Colonic mucosa (tissue), 4 donors: Measurements from ENCODE around the gene PGC. TPM values are rescaled to one million over a fixed set of nuclear protein-coding genes. Genes with fewer than 3 reads are reported as not detected.
A peak's percentile ranks its signal among the peaks of the same experiment; 100 is the strongest.

ENCODE experiments used
- DNase-seq: peaks from one replicate; pipeline ENCODE4 v3.0.0-alpha.2; 2020
- H3K27ac ChIP-seq: fragments of 200-600 bp; one replicate; pipeline ENCODE4 v1.8.0; 2021
- H3K27me3 ChIP-seq: fragments of 200-600 bp; one replicate; pipeline ENCODE4 v1.8.0; 2021
- H3K36me3 ChIP-seq: fragments of 200-600 bp; one replicate; pipeline ENCODE4 v1.8.0; 2021
- H3K4me1 ChIP-seq: fragments of 200-600 bp; one replicate; pipeline ENCODE4 v1.8.0; 2021; ENCODE audit warnings: mild to moderate bottlenecking
- H3K4me3 ChIP-seq: fragments of 200-600 bp; one replicate; pipeline ENCODE4 v1.8.0; 2021
- H3K9ac ChIP-seq, 2 donors: one replicate each; pipeline ENCODE4 v1.7.0; 2013; ENCODE audit warnings: control low read depth in 2 of 2, low read depth in 2 of 2, low read length in 2 of 2
- H3K9me3 ChIP-seq: fragments of 200-600 bp; one replicate; pipeline ENCODE4 v1.8.0; 2021
- intact Hi-C: fragments of 100-400 bp; cut with DNase I; formaldehyde crosslinking; loops from one replicate; pipeline ENCODE4 v1.14.1; 2022
- total RNA-seq, 2 donors: library from RNA; stranded (reverse); fragmentation: NEBNext Ultra II Directional in 1 of 2; extraction: Animal tissue kit (Norgen Biotek cat#: 25700) in 1 of 2; gene quantifications; one replicate each; pipeline ENCODE4 v1.2.1, GENCODE V29; 2021
- TF ChIP-seq, protein P1 (sequence below): fragments of 200-600 bp; IDR thresholded peaks from one replicate; pipeline ENCODE4 v1.8.0; 2022; ENCODE audit warnings: antibody characterized with exemption, mild to moderate bottlenecking
- donor health status: healthy.
- donor health status: DM: no; HTN: no; CAD: no.
- donor health status: DM: no; HTN: no; CAD: no.

The PGC gene
- total RNA-seq, 2 donors from 2014 or later: 1.7 TPM; not detected in 1

DNA sequence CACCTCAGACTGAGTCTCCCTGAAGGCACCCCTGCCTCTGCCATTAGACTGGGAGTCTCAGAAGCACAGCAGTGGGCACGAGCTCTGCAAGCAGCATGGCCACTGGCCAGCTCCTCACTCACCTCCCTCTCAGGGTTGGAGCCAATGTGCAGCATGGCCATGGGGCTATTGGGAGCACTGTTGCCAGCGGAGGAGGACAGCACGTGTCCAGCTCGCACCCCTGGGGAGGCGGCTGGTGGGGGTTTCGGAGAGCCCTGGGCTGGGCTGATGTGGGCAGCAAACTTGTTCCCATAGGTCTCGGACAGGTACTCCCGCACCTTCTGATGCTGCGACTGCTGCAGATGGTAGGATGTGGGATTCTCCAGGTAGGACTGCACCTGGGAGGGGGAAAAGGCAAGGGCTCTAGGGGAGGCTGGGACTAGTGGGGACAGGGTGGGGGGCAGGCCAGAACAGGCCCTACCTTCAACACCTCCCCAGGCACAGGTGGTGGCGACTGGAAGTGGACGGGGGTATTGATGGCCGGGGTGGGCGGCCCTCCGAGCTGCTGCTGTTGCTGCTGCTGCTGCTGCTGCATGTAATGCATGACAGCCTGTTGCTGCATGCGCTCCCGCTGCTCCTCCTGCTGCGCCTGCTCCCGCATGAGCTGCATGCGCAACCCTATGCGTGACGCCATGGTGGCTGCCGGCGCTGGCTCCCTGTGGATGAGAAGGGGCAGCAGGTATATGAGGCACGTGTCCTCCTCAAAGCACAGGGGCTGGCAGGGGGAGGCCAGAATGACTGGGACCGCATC is 56.5 kb downstream of the PGC start:
- intact Hi-C loops: no loop called here

DNA sequence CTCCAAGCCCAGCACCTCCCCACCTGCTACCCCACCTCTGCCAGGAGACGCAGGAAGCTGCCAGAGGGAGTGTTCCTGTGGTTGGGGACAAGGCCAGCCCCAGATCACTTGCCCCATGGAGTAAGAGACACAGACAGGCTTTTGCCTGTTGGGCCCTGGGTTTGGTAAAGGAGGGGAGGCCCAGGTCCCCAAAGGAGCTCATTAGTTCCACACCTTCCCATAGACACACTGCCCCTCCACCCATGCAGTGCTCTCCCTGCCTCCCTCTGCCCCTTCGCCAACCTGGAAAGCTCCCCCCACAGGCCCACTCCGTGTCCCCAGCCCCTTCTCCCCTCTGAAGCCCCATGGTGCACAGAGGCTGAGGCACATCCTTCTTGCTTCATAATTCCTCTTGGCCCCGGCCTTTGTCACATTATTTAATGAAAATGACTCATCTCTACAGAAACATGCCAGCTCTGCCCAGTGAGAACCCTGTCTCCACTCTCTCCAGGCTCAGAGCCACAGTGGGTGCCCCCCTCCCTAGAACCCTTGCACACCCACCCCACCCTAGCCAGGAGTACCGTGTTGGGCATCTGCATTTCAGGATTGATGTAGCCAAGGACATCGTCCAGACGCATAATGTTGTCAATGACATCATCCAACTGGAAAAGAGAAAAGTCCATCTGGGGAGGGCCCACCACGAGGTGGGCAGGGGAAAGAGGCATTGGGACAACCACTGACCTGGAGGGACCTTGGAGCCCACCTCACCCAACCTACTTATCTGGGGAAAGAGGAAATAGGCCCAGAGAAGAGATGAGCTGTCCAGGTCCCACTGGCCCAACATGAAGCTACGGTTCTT is 57.8 kb downstream of the PGC start:
- intact Hi-C loops: no loop called here
- Histone ChIP-seq H3K9ac (no peak overlapping the region), H3K27ac (no peak overlapping the region), H3K36me3 (no peaks in the 10 kb centered on the region), H3K4me1 (no peaks in the 10 kb centered on the region), H3K9me3 (no peaks in the 10 kb centered on the region), H3K4me3 (no peak overlapping the region), H3K27me3 (no peaks in the 10 kb centered on the region)
- no peak for DNase-seq
- TF ChIP-seq, protein P1, sequence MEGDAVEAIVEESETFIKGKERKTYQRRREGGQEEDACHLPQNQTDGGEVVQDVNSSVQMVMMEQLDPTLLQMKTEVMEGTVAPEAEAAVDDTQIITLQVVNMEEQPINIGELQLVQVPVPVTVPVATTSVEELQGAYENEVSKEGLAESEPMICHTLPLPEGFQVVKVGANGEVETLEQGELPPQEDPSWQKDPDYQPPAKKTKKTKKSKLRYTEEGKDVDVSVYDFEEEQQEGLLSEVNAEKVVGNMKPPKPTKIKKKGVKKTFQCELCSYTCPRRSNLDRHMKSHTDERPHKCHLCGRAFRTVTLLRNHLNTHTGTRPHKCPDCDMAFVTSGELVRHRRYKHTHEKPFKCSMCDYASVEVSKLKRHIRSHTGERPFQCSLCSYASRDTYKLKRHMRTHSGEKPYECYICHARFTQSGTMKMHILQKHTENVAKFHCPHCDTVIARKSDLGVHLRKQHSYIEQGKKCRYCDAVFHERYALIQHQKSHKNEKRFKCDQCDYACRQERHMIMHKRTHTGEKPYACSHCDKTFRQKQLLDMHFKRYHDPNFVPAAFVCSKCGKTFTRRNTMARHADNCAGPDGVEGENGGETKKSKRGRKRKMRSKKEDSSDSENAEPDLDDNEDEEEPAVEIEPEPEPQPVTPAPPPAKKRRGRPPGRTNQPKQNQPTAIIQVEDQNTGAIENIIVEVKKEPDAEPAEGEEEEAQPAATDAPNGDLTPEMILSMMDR: no peak

More for the DNA sequence above, 56.5 kb downstream of the PGC start:
- TF ChIP-seq, protein P1: no peak
- Histone ChIP-seq H3K9ac (no peak overlapping the region), H3K36me3 (no peaks in the 10 kb centered on the region), H3K9me3 (no peaks in the 10 kb centered on the region), H3K4me3 (no peak overlapping the region), H3K27ac (no peak overlapping the region), H3K27me3 (no peaks in the 10 kb centered on the region), H3K4me1 (no peaks in the 10 kb centered on the region)
- DNase-seq: no peak

DNA sequence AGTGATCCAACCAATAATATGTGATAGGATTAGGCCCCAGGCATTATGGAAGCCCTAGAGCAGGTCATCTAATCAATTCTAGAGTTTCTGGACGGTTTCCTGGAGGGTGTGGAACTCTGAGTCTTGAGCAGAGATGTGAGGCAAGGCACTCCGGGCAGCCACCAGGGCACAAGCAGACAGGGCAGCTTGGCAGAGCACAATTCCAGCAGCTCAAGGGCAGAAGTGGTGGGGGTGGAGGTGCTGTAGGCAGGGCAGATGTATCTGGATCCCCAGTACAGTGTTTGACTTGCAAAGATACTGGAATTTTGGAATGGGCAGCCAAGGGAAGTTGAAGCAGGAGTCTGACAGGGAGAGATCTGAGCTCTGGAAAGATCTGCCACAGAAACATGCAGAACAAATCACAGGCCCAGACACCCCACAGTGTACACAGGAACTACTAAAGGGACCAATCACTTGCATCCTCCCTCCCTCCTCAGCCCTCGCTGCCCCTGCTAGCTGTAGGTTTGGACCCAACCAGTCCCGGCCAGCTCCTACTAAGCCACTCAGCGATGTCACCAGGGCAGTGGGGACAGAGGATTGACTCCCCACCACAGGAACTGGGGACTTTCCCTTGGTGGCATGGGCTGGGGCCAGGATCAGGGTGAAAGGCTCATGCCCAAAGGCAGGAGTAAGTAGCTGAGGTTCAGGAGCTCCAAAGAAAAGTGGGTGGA is 58.8 kb downstream of the PGC start:
- DNase-seq: no peak
- Histone ChIP-seq H3K4me3 (no peak overlapping the region), H3K9me3 (no peaks in the 10 kb centered on the region), H3K27me3 (no peaks in the 10 kb centered on the region), H3K36me3 (no peaks in the 10 kb centered on the region), H3K4me1 (no peaks in the 10 kb centered on the region), H3K27ac (no peak overlapping the region), H3K9ac (no peak overlapping the region)
- intact Hi-C loops: no loop called here
- TF ChIP-seq, protein P1: no peak

DNA sequence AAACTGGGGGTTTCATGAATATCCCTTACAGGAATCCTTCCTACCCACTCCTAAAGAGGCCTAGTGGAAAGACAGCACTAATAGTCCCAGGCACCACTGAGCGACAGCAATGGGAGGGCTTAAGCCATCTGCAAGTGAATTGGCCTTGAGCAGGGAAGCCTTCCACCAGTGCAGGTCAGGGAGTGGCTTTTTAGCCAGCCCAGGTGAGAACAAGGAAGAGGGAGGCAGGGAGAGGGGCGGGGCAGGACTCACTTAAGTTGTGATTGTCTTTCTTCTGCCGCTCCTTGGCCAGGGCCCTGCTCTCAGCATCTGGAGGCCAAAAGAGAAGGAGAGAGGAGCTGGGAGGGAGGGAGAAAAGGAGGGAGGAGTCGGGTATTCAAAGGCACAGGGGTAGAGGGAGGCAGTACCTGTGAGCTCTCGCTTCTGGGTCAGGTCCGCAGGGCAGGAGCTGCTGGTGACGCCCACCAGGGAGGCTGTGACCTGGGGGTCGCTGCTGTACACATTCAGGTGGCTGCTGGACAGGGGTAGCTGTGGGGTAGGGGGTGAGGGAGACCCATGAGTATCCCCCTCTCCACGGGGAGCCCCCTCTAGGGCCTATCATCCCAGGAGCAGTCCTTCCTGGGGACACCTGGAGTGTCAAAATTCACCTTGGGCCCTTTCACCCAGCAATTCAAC is 59.6 kb downstream of the PGC start:
- Histone ChIP-seq H3K4me1 (peaks cover 5% of the 10 kb centered on the region), H3K9ac (no peak overlapping the region), H3K9me3 (no peaks in the 10 kb centered on the region), H3K27ac (no peak overlapping the region), H3K36me3 (no peaks in the 10 kb centered on the region), H3K4me3 (no peak overlapping the region), H3K27me3 (no peaks in the 10 kb centered on the region)
- TF ChIP-seq, protein P1: no peak
- intact Hi-C loops: no loop called here
- peak; percentile 82 for DNase-seq

Other genes with a start within 250 kb of the PGC start
- 10 to 100 TPM; 33.6 to 50.4 TPM for gene FOXP4, start 201.0 kb downstream of the PGC start, total RNA-seq
- gene MDFI, start 108.9 kb downstream of the PGC start, total RNA-seq: 1 to 10 TPM; 1.1 to 1.9 TPM
- 10 to 100 TPM; 16.9 to 21.7 TPM for gene TFEB, start 11.8 kb downstream of the PGC start, total RNA-seq
- gene FRS3, start 32.5 kb upstream of the PGC start, total RNA-seq: 1 to 10 TPM; 2.7 to 3.4 TPM
- gene PRICKLE4, start 33.4 kb upstream of the PGC start, total RNA-seq: 1 to 10 TPM; 1.8 to 4.8 TPM
- gene TOMM6, start 40.3 kb upstream of the PGC start, total RNA-seq: 100 to 1,000 TPM; 109 to 200 TPM
- gene USP49, start 148.0 kb upstream of the PGC start, total RNA-seq: 1 to 10 TPM; 1.7 to 2.9 TPM
- 10 to 100 TPM; 15.0 to 22.9 TPM for gene MED20, start 173.7 kb upstream of the PGC start, total RNA-seq
- 10 to 100 TPM; 10.4 to 16.4 TPM for gene BYSL, start 174.1 kb upstream of the PGC start, total RNA-seq
- gene CCND3, start 194.4 kb upstream of the PGC start, total RNA-seq: 10 to 100 TPM; 86.2 to 92.3 TPM